ENCODE measurements around the gene TMEM132C. TPM values are rescaled to one million over a fixed set of nuclear protein-coding genes. Genes with fewer than 3 reads are reported as not detected.

The TMEM132C gene
- total RNA-seq, 2 experiments from 2014 or later = not detected

DNA sequence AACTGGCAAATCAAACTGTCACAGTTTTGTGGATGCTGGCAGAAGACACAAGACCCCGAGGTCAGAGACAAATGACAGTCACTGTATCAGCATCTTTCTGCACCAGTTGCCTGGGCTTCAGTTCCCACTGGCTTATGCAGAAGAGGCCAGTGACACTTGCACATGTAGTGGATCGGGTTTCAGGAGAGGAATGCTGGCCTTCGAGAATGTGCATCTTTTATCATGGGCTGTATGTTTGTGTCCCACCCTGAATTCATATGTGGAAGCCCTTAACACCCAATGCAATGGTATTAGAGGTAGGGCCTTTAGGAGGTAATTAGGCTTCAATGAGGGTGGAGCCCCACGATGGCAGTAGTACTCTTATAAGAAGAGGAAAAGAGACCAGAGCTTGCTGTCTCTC is 405.9 kb downstream of the TMEM132C start:
- H3K36me3 ChIP-seq (ENCODE audit: insufficient read depth, low read length) = no peaks in the 10 kb centered on the region
- BruUV-seq (replicated peaks) = no TSS peak
- ChIA-PET CTCF (ENCODE audit: unreplicated experiment) (no interaction called here), POLR2A (interaction anchor here (0.7 kb wide), 1 partner anchor 255 kb away, joined by 3 read pairs; no protein-coding TSS in a partner anchor)
- H3K9me2 ChIP-seq (ENCODE audit: insufficient read depth, low read length) = no peaks in the 10 kb centered on the region
- no peak overlapping the region for H3K4me2 ChIP-seq (ENCODE audit: low read length)
- H3K79me2 ChIP-seq (ENCODE audit: insufficient read depth, low read depth, low read length) = no peaks in the 10 kb centered on the region
- no peak overlapping the region for H3K27ac ChIP-seq (ENCODE audit: low read depth, low read length, poor library complexity, severe bottlenecking)
- H2AFZ ChIP-seq (ENCODE audit: low read length) = no peak overlapping the region
- TF ChIP-seq EZH2phosphoT487 (IDR thresholded peaks at IDR 0.05; ENCODE audit: borderline replicate concordance, low read depth, low read length) (no peak), CTCF (conservative IDR thresholded peaks at IDR 0.05; ENCODE audit: low read length) (no peak)
- H4K20me1 ChIP-seq (ENCODE audit: insufficient read depth, low read length) = no peaks in the 10 kb centered on the region
- intact Hi-C loops (cut with micrococcal nuclease; ENCODE audit: unreplicated experiment) = no loop called here
- H3K4me3 ChIP-seq (ENCODE audit: low read depth, low read length, poor library complexity, severe bottlenecking) = no peak overlapping the region
- no peak for DNase-seq (ENCODE audit: low spot score)
- H3K4me1 ChIP-seq (ENCODE audit: insufficient read depth, low read length, poor library complexity, severe bottlenecking) = no peaks in the 10 kb centered on the region
- H3K9me3 ChIP-seq (ENCODE audit: low read length) = no peaks in the 10 kb centered on the region

DNA sequence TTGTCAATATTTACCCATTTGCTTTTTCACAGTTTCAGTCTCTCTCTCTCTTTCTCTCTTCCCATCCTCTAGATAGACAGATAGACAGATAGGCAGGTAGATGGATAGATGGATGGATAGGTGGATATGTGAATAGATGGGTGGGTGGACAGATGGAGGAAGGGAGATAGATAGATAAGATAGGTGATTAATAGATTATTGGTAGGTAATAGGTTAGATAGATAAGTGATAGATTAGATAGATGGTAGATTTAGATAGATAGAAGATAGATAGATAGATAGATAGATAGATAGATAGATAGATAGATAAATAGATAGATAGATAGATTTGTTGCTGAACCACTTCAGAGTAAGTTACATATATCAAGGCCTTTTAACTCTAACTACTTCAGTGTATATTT is 408.6 kb downstream of the TMEM132C start:
- TF ChIP-seq CTCF (conservative IDR thresholded peaks at IDR 0.05; ENCODE audit: low read length) (no peak), EZH2phosphoT487 (IDR thresholded peaks at IDR 0.05; ENCODE audit: borderline replicate concordance, low read depth, low read length) (no peak)
- Histone ChIP-seq H3K79me2 (ENCODE audit: insufficient read depth, low read depth, low read length) (no peaks in the 10 kb centered on the region), H2AFZ (ENCODE audit: low read length) (no peak overlapping the region), H3K4me2 (ENCODE audit: low read length) (no peak overlapping the region), H3K9me2 (ENCODE audit: insufficient read depth, low read length) (no peaks in the 10 kb centered on the region), H3K4me1 (ENCODE audit: insufficient read depth, low read length, poor library complexity, severe bottlenecking) (no peaks in the 10 kb centered on the region), H3K4me3 (ENCODE audit: low read depth, low read length, poor library complexity, severe bottlenecking) (no peak overlapping the region), H3K36me3 (ENCODE audit: insufficient read depth, low read length) (no peaks in the 10 kb centered on the region), H3K9me3 (ENCODE audit: low read length) (no peaks in the 10 kb centered on the region), H3K27ac (ENCODE audit: low read depth, low read length, poor library complexity, severe bottlenecking) (no peak overlapping the region), H4K20me1 (ENCODE audit: insufficient read depth, low read length) (no peaks in the 10 kb centered on the region)
- DNase-seq (ENCODE audit: low spot score) = no peak
- no TSS peak for BruUV-seq (replicated peaks)
- intact Hi-C loops (cut with micrococcal nuclease; ENCODE audit: unreplicated experiment) = no loop called here
- CTCF ChIA-PET (ENCODE audit: unreplicated experiment) = no interaction called here
- POLR2A ChIA-PET = no interaction called here

- no peak for DNase-seq (ENCODE audit: low spot score)
- no peaks in the 10 kb centered on the region for H3K9me3 ChIP-seq (ENCODE audit: low read length)
- no peaks in the 10 kb centered on the region for H3K4me1 ChIP-seq (ENCODE audit: insufficient read depth, low read length, poor library complexity, severe bottlenecking)
- no peaks in the 10 kb centered on the region for H3K9me2 ChIP-seq (ENCODE audit: insufficient read depth, low read length)
- H3K4me3 ChIP-seq (ENCODE audit: low read depth, low read length, poor library complexity, severe bottlenecking) = no peak overlapping the region
- H3K79me2 ChIP-seq (ENCODE audit: insufficient read depth, low read depth, low read length) = no peaks in the 10 kb centered on the region
- no peak overlapping the region for H3K27ac ChIP-seq (ENCODE audit: low read depth, low read length, poor library complexity, severe bottlenecking)
- intact Hi-C loops (cut with micrococcal nuclease; ENCODE audit: unreplicated experiment) = no loop called here
- H2AFZ ChIP-seq (ENCODE audit: low read length) = no peak overlapping the region
- no peaks in the 10 kb centered on the region for H3K36me3 ChIP-seq (ENCODE audit: insufficient read depth, low read length)
- H3K4me2 ChIP-seq (ENCODE audit: low read length) = no peak overlapping the region
- H4K20me1 ChIP-seq (ENCODE audit: insufficient read depth, low read length) = no peaks in the 10 kb centered on the region
- TF ChIP-seq EZH2phosphoT487 (IDR thresholded peaks at IDR 0.05; ENCODE audit: borderline replicate concordance, low read depth, low read length) (no peak), CTCF (conservative IDR thresholded peaks at IDR 0.05; ENCODE audit: low read length) (no peak)
- no TSS peak for BruUV-seq (replicated peaks)
- ChIA-PET POLR2A (no interaction called here), CTCF (ENCODE audit: unreplicated experiment) (no interaction called here)
Measured at GRCh38 chr12:128680555-128680954, 413.6 kb downstream of the TMEM132C start.

Data from OCI-LY7 (cell line).